ENCODE results near the gene FAM53B.
"Not testable (repeated sequence)": the region's sequence is repeated elsewhere in the genome, so short reads cannot be mapped to it uniquely, and the experiment has no call there.

The FAM53B gene

DNA sequence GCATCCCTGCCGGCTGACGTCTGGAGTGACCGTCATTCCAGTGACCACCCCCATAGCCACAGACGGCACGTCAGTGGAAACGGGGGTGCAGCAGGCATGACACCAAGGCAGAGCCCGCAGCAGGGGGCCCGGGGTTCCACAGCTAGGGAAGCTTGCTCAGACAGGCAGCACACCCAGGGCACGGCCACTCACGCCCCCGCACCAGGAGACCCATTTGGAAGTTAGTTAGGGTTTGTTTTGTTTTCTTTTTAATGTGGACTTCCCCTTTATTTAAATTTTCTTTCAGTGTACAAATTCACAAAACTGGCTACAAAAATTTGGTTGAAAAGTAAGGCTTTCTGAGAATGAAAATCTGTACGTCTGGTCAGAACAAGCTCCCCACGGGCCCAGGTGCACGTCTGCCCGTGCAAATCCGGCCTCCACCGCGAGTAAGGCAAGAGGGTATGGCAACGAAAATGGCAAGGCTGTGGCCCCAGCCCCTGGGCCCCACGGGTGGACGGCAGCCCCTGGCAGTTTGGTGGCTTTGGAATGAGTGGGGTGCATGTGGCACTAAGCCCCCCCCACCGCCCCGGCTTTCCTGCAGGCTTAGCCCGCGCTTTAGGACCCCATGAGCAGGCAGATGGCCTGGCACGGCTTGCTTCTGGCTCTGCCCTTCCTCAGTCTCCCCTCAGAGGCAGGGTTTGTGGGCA lies 124.2 kb downstream of the FAM53B start:
- in situ Hi-C loops (cut with HindIII; ENCODE audit: low sequenced_read_pairs), result loop anchor here (5.0 kb wide), 3 partner anchors 38 to 83 kb away; no protein-coding TSS in a partner anchor

DNA sequence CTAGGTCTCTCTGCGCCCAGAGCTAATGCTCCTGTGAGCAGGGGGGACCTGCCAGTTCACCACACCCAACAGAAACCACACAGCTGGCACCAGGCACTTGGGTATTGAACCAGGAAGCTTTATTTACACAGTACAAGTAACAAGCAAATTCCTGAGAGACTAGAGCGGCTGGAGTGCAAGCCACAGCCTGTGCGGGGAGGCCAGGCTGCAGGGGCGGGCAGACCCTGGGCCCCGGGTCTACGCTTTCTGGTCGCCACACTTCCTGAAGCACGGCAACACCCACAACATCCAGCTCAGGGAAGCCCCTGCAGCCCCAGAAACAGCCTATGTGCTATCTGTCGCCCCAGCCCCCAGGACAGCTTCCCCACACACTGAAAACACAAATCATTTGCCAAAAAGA lies 125.0 kb downstream of the FAM53B start:
- in situ Hi-C loops (cut with HindIII; ENCODE audit: low sequenced_read_pairs), result loop anchor here (5.0 kb wide), 2 partner anchors 37 to 82 kb away; no protein-coding TSS in a partner anchor

DNA sequence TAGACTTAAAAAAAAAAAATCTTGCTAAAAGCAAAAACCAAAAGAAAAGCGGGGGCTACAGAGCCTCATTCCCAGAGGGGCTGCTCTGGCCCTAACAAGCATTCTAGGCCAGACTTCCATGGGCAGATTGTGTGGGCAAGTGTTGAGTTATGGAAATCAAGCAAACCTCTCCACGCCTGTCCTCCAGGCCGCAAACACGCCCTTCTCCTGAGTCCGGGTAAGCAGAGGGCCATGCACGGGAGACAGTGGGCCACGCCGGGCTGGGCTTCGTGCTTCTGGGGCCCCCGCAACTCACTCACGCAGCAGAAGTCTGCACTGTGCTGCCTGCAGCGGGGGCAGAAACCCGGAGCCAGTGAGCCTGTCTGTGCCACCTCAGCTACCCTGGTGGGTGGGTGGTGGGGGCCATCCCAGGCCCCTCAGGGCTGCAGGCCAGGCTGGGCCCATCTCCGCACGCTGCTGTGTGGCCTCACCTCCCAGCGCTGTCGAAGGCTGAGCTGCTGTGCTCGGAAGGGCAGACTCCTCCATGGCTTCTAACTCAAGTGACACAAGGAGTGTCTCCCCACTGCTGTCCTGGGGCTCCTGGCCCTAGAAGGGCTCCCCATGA lies 125.6 kb downstream of the FAM53B start:
- in situ Hi-C loops (cut with HindIII; ENCODE audit: low sequenced_read_pairs), result loop anchor here (5.0 kb wide), 2 partner anchors 36 to 81 kb away; no protein-coding TSS in a partner anchor

DNA sequence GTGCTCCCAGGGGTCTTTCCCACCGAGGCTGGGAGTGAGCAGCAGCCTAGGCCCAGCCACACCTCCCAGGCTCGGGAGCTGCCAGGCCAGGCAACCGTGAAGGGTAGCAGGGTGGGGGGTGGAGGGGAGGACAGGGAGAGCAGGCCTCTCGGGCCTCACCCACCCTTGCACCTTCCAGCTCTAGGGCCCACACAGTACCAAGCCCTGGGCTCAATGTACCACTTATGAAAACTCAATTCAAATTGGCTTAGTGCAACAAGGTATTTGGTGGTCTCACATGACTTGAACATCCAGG lies 127.4 kb downstream of the FAM53B start:
- in situ Hi-C loops (cut with HindIII; ENCODE audit: low sequenced_read_pairs), result loop anchor here (5.0 kb wide), 2 partner anchors 34 to 79 kb away; no protein-coding TSS in a partner anchor

DNA sequence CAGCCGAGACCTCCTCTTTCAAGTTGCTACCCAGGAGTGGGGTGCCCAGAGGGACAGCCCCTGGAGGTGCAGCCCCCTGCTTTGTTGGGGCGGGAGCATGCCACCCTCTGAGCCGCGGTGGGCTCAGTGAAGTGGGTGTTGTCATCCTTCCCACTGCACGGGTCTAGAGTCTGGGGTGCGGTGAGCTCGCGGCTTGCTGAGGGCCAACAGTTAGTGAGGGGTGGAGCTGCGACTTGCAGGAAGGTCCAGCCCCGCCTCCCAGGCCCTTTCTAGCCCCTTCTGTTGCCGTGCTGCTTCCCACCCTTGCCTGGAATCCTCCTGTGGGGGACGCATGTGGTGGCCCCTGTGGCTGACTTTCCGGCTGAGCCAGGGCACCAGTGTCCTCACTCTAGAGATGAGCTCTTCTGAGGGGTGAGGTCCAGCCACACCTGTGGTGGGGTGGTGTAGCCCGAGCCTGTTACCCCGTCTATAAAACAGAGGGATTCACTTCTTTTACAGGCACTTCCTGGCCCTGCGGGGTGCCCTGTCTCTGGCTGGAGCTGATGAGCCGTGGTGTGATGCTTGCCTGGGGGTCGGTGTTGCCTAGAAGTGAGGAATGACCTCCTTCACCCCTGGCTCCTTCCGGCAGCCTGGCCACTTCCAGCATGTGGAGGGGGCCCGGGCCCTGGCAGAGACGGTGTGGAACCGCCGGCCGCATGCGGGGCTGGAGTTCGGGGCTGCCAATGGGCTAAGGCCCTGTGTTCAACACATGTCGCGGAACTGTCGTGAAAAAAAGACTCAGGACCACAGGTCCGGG lies 127.9 kb downstream of the FAM53B start:
- in situ Hi-C loops (cut with HindIII; ENCODE audit: low sequenced_read_pairs), result loop anchor here (5.0 kb wide), 2 partner anchors 34 to 79 kb away; no protein-coding TSS in a partner anchor

DNA sequence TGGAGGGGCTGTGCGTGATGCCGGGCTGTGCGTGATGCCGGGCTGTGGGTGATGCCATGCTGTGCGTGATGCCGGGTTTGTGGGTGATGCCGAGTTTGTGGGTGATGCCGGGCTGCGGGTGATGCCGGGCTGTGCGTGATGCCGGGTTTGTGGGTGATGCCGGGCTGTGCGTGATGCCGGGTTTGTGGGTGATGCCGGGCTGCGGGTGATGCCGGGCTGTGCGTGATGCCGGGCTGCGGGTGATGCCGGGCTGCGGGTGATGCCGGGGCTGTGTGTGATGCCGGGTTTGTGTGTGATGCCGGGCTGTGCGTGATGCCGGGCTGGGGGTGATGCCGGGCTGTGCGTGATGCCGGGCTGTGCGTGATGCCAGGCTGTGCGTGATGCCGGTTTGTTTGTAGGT lies 128.9 kb downstream of the FAM53B start:
- in situ Hi-C loops (cut with HindIII; ENCODE audit: low sequenced_read_pairs), result loop anchor here (5.0 kb wide), 2 partner anchors 33 to 78 kb away; no protein-coding TSS in a partner anchor

DNA sequence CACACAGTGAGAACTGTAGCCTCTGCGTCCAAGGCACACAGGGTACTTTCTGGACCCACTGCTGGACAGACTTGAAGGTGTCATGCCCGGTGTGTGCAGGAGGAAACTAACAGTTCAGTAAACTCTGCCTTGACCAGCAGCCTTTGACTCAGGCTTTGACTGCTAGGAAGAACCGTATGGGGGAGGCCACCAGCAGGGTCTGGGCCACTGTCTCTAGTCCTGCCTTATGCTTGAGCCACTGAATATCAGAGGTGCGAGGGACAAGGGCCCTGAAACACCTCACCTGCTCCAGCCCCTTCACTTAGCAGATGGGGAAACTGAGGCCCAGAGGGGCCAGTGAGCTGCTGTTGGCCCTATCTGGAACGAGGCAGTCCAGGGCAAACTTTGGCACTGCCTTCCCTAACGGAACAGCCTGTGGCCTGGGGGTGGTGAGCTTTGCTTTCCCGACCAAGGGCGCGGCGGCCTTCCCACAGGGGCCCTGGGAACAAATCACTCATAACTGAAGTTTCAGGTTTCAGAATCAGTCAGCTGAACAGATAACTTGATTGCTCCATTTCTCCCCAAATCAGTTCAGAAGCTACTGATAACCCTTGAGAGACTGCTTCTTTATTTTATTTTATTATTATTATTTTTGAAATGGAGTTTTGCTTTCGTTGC lies 130.0 kb downstream of the FAM53B start:
- in situ Hi-C loops (cut with HindIII; ENCODE audit: low sequenced_read_pairs), result no loop called here

DNA sequence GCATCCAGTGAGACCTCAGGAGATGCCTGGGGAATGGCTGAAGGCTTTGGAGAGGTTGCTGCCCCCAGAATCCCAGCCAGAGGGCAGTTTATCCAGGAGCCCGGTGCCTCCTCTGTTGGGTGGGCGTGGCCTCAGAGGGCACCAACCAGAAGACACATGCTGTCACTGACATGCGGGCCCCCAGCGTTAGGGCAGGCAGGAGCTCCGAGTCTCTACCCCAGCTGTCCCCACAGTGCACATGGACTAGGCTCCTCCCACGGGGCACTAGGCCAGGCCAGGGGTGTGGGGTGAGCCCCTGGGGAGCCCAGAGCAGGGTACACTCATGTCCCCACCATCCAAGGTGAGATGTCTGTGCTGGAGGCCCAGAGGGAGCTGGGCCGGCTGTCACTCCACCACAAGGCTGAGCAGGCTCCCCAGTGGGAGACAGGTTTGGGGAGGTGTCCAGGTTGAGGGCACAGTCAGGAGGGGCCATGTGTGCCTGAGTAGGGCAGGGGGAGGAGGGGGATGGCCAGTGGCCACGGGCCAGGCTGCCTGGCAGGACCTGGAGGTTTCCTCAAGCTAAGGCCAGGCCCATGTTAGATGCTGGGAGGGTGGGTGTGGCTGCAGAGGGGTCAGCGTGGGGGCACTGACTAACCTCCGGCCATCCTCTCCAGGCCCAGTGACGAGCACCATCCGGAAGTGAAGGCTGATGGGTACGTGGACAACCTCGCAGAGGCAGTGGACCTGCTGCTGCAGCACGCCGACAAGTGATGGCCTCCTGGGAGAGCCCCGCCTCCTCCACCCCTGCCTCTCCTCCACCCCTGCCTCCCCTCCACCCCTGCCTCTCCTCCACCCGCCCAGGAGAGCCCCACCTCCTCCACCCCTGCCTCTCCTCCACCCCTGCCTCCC lies 131.3 kb downstream of the FAM53B start:
- in situ Hi-C loops (cut with HindIII; ENCODE audit: low sequenced_read_pairs), result no loop called here

DNA sequence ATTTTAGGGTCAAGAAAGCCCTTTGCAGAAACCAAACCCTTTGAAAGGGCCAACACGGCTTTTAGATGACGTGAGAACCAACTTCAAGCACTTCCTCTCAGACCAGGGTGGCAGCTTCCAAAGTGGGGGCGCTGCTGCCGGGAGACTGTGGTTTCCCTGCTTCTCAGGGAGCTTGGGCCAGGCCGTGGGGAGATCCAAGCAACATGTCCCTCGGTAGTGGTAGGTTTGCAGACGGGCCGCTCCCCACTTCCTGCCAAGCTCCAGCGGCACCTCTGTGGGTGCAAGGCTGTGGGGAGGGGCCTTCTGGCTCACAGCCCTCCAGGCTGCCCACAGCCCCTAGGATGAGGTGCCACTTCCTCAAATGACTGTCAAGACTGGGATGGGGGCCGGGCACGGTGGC lies 132.4 kb downstream of the FAM53B start:
- in situ Hi-C loops (cut with HindIII; ENCODE audit: low sequenced_read_pairs), result no loop called here

DNA sequence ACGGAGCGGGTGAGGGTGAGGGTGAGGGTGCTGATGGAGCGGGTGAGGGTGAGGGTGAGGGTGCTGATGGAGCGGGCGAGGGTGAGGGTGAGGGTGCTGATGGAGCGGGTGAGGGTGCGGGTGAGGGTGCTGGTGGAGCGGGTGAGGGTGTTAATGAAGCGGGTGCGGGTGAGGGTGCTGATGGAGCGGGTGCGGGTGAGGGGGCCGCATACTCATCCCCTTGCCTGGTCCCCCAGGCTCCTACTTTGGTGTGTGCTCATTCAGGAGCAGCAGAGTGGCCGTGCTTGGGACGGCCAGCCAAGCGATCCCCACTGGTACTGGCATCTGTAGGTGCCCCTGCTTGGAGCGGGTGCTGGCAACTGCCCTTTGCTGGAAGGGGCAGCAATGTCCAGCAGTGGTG lies 133.3 kb downstream of the FAM53B start:
- in situ Hi-C loops (cut with HindIII; ENCODE audit: low sequenced_read_pairs), result not testable (repeated sequence)

DNA sequence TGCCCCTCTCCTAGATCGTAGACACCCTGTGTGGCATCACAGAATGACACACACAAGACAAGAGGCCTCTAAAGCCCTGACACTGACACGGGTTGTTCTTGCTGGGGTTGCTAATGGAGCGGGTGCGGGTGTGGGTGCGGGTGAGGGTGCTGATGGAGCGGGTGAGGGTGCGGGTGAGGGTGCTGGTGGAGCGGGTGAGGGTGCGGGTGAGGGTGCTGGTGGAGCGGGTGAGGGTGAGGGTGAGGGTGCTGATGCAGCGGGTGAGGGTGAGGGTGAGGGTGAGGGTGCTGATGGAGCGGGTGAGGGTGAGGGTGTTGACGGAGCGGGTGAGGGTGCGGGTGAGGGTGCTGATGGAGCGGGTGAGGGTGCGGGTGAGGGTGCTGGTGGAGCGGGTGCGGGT lies 134.0 kb downstream of the FAM53B start:
- in situ Hi-C loops (cut with HindIII; ENCODE audit: low sequenced_read_pairs), result not testable (repeated sequence)

DNA sequence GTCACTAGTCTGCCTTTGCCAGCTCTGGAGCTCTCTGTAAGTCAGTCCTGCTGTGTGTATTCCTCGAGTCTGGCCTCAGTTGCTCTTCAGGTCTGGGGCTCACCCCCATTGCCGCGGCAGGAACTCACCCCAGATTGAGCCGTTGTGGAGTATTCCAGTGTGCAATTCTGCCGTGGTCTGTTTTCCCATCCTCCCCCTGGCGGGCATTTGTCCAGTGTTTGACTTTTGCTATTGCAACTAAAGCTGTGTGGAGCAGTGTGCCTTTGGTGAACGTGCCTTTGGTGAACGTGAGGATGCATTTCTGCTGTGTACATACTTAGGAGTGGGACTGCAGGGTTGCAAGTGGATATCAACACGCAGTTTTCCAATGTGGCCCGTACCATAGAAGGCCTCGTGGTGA lies 134.5 kb downstream of the FAM53B start:
- in situ Hi-C loops (cut with HindIII; ENCODE audit: low sequenced_read_pairs), result no loop called here

DNA sequence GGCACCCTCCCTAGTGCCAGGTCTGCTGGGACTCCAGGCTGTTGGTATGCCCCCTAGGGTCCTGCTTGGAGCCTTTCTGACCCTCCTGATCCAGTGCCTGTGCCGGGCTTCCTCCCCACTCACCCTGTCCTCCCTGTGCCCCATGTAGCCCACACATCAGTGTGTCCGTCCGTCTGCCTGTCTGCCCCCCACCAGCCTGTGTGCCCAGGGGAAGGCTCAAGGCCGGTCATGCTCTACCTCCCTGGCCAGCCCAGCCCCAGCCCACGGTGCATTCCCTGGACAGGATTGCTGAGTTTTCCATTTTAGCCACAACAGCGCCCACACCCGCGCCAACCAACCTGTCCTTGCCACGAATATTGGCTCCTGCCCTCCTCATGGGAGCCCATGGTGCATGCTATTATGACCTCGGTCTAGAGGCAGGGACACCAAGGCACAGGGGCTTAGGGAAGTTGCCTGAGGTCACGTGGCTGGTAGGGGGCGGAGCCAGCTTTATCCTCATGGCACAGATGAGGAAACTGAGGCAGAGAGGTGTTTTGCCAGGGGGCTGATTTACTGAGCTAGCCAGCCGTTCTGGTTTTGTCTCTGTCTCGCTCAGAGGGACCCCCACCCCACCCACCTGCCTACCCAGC lies 136.0 kb downstream of the FAM53B start:
- in situ Hi-C loops (cut with HindIII; ENCODE audit: low sequenced_read_pairs), result no loop called here

DNA sequence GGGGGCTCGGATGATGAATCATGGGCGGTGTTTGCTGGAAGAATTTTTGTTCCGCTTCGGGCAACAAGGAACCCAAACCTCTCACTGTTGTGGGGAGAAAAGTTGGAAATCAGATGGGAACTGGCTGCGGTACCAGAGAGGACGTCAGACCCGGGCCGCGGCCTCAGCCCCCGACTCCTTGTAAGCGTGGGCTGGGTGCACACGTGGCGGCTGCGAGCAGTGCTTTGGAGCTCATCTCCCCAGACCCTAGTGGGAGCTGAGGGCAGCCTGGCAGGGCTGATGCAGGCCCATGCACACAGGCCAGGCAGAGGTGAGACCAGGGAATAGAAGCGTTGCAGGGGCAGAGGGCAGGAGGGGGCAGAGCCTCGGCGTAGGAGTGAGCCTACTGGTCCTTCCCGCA lies 136.5 kb downstream of the FAM53B start:
- in situ Hi-C loops (cut with HindIII; ENCODE audit: low sequenced_read_pairs), result no loop called here

DNA sequence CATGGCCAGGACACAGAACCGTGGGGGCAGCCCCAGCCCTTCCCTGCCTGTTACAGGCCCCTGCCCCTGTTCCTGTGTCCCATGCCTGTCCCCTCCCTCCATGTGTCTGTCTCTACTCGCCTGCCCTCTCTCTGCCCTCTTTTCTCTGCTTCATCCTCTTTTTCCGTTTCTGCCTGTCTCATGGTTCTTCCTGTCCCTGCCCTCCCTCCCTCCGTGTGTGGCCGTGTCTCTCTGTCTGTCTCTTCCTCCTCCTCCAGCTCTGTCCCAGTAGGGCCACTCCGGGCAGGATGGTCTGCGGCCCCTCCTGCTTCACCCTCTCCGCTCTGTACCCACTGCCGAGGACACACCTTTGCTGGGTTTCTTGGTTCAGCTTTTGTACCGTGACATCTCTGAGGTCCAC lies 137.4 kb downstream of the FAM53B start:
- in situ Hi-C loops (cut with HindIII; ENCODE audit: low sequenced_read_pairs), result no loop called here

DNA sequence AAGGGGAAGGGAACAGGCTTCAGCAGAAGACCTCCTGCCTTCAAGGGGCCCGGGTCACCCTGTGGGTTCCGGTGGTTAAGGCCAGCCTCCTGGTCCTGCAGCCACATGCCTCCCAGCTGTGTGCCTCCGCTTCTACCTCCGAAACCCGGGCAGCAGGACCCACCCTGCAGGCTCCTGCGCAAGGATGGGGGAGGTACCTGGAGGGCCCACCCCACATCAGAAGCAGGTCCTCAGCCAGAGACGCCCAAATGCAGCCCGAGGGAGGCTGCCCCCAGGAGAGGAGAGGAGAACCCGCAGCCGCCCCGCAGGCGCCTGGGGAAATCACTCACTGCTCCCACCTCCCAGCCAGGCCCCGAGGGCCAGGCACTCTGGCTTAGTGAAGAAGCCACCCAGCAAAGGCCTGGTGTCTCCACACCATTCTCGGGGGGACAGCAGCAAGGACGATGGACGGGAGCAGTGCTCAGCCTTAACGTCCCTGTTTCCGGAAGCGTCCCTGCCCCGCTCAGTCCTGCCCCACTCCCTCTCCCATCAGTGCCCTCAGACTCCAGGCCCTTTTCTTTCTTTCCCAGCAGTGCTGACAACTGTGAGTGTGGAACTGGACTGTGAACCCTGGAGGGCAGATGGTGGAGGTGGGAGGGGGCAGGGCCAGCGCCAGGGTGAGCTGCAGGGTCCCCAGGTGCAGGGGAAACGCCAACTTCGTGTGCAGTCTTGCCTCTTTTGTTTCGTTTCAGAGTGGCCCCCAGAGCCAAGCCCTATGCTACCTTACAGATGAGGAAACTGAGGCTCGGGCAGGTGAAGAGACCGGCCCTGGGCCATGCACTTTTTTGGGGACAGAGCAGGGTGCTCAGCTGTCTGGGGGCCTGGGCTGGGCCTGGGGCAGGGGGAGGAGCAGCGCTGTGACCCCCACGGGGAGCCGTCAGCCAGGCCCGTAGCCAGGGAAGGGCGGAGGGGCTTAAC lies 138.0 kb downstream of the FAM53B start:
- in situ Hi-C loops (cut with HindIII; ENCODE audit: low sequenced_read_pairs), result no loop called here

DNA sequence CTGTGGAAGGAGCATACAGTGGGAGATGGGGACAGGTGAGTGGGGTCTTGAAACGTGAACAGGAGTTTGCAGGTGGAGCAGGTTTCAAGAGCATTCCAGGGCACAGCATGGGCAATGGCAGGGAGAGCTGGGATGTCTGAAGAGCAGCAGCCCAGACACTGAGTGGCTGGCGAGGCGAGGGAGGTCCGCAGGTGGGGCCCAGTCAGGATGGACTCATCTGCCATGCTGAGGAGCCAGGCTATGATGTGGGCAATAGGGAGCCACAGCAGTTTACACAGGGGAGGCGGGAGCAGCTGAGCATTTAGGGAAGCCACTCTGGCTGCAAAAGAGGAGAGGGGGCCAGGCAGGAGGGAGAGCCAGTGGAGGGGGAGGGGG lies 138.7 kb downstream of the FAM53B start:
- in situ Hi-C loops (cut with HindIII; ENCODE audit: low sequenced_read_pairs), result no loop called here

DNA sequence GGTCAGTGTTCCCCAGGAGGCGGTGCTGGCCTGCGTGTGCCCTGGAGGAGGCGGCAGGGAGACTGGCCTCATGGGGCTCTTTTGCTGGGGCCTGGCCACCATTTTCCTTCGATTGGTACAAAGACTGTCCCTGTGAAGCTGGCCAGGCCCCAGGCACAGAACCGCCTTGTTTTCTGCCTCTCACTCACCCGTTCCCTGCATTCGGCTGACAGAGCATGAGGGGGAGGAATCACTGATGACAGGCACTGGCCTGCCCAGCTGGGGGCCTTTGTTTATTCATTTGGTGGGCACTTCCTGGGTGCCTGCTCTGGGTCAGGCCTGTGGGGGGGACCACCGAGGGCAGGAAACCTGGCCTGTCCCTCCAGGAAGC lies 139.2 kb downstream of the FAM53B start:
- in situ Hi-C loops (cut with HindIII; ENCODE audit: low sequenced_read_pairs), result no loop called here
